GM19467 (cell line): Measurements from ENCODE around the gene TMEM236.
"Not testable (repeated sequence)": the region's sequence is repeated elsewhere in the genome, so short reads cannot be mapped to it uniquely, and the experiment has no call there.

Source experiments
- ATAC-seq: cut with Tn5 transposase; IDR thresholded peaks from one replicate; pipeline ENCODE4 v1.9.1; 2021; ENCODE audit warnings: mild to moderate bottlenecking, moderate library complexity; ENCODE audit not compliant: unreplicated experiment

The TMEM236 gene, protein sequence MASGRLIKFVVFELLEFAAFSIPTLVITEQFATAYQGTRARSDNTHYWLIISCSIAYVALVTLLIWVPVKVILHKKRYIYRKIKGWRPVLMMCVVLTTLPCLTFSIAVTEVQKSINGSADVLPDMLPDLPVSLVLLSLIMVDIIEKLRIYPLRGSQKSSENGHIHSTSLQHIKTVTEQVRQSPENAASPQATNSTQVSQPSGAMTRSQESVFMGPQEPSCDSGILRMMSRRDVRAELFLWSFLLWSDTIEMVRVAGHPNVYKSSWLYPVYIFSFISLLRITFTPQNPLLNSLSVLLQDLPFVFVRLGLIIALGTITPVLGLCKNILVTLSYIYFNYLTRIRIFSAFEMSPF

GRCh38 chr10:17751781-17752445, at the start of gene TMEM236:
Gene TMEM236 (plus strand): TSS chr10:17752201. CDS start chr10:17752296, 95 bp downstream.
- ATAC-seq, result no peak

DNA sequence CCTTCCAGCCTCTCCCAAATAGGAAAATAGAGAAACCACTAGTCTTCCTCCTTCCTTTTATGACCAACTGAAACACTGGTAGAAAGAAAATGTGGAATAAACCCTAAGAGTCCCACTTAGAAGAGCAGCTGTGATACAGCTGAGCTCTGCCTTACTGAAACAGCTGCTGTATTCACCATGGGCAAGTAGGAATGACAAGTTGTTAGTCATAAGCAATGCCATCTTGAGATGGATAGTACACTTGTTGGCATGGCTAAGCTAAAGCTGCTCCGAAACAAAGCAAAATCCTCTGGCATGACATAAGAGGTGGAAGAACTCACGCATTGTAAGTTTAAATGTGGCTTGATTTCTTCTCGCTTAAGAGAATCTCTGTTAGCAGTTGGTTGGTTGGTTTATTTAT, 48.3 kb upstream of the TMEM236 start:
- no peak for ATAC-seq

- ATAC-seq, result no peak
Measured at GRCh38 chr10:17708821-17709220, 43.2 kb upstream of the TMEM236 start.

GRCh38 chr10:17709492-17709891, 42.5 kb upstream of the TMEM236 start:
- ATAC-seq, result no peak

DNA sequence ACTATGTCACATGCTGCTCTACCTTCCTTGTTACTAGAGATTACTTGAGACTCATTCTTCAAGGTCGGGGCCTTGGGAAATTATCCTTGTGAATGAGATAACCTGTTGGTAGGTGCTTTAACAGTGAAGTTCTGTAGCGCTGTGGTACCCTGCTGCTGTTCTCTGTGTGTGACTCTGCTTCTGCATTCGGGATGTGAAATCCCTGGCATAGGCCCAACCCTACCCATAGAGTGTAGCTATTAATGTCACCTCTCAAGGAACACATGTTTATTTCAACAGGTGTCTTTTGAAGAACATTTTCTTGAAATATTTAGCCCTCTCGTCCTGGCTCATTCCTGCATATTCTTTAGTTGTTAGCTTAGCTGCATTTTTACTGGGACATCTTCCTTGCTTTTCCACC, 41.8 kb upstream of the TMEM236 start:
- ATAC-seq, result no peak

- ATAC-seq, result no peak
Measured at GRCh38 chr10:17712053-17712452, 39.9 kb upstream of the TMEM236 start.

GRCh38 chr10:17712717-17713471, 39.1 kb upstream of the TMEM236 start:
- ATAC-seq, result no peak

- ATAC-seq, result no peak
Measured at GRCh38 chr10:17713758-17714157, 38.2 kb upstream of the TMEM236 start.

GRCh38 chr10:17716161-17716560, 35.8 kb upstream of the TMEM236 start:
- ATAC-seq, result no peak

GRCh38 chr10:17722317-17723014, 29.5 kb upstream of the TMEM236 start:
- ATAC-seq, result not testable (repeated sequence)

GRCh38 chr10:17725703-17726102, 26.3 kb upstream of the TMEM236 start:
- no peak for ATAC-seq

- ATAC-seq, result no peak
Measured at GRCh38 chr10:17729630-17730029, 22.4 kb upstream of the TMEM236 start.

- ATAC-seq, result no peak
Measured at GRCh38 chr10:17730667-17731066, 21.3 kb upstream of the TMEM236 start.

DNA sequence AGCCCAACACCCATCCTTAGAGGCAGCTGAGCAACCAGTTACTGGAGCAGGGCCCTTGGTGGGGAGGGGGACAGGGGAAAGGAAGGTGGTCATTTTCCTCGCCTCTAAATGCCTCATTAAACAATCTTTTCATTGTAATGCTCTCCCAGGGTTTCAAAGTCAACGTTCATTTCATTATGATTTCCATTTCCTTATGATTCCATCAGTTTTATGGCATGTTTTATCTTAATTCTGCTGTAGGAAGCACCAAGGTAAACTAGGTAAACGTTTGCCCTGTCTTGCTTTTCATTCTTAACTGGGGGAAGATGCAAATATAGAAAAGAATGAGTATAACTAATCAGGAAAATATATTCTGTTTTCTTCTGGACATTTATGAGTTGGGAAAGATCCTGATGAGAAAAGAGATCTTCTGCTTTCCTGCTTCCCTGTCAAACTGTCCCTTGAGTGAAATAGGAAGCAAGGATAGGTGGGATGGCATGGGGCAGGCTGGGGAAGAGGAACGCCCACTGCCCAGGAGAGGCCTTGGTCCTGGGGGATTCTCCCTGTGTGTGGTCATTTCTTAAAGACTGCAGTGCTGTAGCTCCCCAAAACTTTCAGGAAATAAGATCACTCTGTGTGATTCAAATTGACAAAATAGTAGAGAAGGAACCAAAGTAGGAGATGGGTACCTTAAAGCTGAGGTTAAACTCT, 20.5 kb upstream of the TMEM236 start:
- no peak for ATAC-seq

- no peak for ATAC-seq
Measured at GRCh38 chr10:17733620-17734019, 18.4 kb upstream of the TMEM236 start.

DNA sequence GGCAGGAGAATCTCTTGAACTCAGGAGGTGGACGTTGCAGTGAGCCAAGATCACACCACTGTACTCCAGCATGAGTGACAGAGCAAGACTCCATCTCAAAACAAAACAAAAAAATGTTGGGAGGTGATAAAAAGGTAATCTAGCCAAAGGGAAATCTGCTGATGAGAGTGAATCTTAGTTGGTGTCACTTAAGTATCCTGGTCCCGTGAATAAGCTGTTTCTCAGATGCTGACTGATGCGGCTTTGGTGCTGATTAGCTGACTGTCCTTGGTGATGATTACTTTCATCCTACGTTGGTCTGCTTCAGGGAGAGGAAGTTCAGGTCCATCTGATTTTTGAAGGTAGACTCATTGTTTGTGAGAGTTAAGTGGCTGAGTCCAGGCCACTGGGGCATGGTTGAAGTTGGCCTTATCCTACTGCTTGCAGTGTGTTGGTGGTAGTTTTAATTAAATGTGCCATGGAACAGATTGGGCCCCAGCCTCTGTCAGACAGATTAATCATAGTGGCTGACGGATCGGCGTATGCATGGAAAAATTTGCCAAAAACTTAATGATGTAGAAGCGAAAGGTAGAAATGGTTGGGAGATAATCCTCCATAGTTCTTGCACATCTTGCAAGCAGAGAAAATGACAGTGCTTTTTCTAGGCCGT, 17.4 kb upstream of the TMEM236 start:
- ATAC-seq, result no peak

DNA sequence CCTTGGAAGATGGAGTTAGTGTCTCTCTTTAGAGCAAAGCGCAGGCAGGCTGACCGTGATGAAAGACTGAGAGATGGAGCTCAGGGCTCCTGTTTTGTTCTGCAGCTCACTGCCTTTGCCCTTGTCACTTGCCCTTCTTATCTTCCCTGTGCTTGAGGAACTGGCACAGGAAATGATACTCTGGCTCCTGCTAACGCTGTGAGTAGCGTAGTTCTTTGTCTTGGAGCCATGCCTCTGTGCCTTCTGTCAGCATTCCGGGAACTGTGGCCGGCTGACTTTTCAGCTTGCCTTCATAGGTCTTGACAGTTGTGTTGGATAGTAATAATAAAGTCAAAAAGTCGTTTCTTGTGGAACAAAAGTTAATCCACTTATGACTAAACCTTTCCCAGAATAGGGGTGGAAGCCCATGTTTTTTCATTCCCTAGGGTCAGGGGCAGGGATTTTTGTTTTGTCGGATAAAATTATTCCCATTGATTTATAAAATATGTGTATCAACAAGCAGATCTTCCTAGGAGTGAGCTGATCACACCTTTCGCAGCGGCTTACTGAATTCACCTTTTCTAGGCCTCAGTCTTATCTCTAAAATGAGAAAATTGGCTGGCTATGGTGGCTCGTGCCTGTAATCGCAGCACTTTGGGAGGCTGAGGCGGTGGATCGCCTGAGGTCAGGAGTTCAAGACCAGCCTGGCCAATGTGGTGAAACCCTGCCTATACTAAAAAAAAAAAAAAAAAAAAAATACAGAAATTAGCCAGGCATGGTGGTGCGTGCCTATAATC, 16.6 kb upstream of the TMEM236 start:
- no peak for ATAC-seq

- ATAC-seq, result no peak
Measured at GRCh38 chr10:17736223-17736622, 15.8 kb upstream of the TMEM236 start.
